BLaER1 (cell line): Measurements from ENCODE around the gene HHAT.

Experiments
- H3K27ac ChIP-seq: shearing (Covaris generic); formaldehyde crosslinking; 2 replicates; pipeline ENCODE4 v1.8.1; 2022
- H3K27me3 ChIP-seq: shearing (Covaris generic); formaldehyde crosslinking; 2 replicates; pipeline ENCODE4 v1.8.1; 2022
- H3K36me3 ChIP-seq: shearing (Covaris generic); formaldehyde crosslinking; 2 replicates; pipeline ENCODE4 v1.8.1; 2022
- H3K4me1 ChIP-seq: shearing (Covaris generic); formaldehyde crosslinking; 2 replicates; pipeline ENCODE4 v1.8.1; 2022
- H3K4me2 ChIP-seq: shearing (Covaris generic); formaldehyde crosslinking; 2 replicates; pipeline ENCODE4 v1.8.1; 2022
- H3K4me3 ChIP-seq: shearing (Covaris generic); formaldehyde crosslinking; 2 replicates; pipeline ENCODE4 v1.8.1; 2022
- H3K9ac ChIP-seq: shearing (Covaris generic); formaldehyde crosslinking; 2 replicates; pipeline ENCODE4 v1.8.1; 2022
- H3K9me3 ChIP-seq: shearing (Covaris generic); formaldehyde crosslinking; 2 replicates; pipeline ENCODE4 v1.8.1; 2022
- H4K20me1 ChIP-seq: shearing (Covaris generic); formaldehyde crosslinking; 2 replicates; pipeline ENCODE4 v1.8.1; 2022
- Cebpa-rat ChIP-seq: shearing (Covaris generic); IDR thresholded peaks from 2 replicates; pipeline ENCODE4 v1.8.1; 2022

The HHAT gene

DNA sequence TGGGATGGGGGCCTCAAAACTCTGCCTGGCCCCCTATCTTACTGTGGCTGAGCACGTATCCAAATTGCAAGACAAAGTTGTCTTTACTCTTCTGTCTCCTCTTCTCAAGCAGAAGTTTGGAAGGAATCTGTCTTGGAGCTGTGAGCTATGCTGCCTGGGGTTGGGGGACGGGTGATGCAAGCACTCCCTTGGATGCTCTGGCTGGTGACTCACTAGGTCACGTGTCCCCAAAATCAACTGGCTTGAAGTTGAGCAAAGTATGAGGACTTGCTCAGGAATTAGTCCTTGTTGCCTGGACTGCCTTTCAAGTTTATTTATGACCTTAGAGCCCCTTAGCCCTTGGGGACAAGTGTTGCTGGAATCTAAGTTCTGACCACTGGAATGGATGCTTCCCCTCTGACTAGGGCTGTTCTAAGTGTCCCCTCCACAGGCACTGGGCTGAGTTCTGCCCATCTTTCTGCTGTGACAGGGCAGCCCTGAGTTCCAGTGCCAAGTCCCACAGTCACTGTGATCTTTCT is 269.5 kb downstream of the HHAT start:
- Histone ChIP-seq H3K9ac (no peak overlapping the region), H3K36me3 (no peaks in the 10 kb centered on the region), H3K27me3 (no peaks in the 10 kb centered on the region), H3K4me3 (no peak overlapping the region), H4K20me1 (no peaks in the 10 kb centered on the region), H3K27ac (no peak overlapping the region), H3K4me1 (no peaks in the 10 kb centered on the region), H3K4me2 (no peak overlapping the region), H3K9me3 (no peaks in the 10 kb centered on the region)
- TF ChIP-seq Cebpa-rat: no peak

DNA sequence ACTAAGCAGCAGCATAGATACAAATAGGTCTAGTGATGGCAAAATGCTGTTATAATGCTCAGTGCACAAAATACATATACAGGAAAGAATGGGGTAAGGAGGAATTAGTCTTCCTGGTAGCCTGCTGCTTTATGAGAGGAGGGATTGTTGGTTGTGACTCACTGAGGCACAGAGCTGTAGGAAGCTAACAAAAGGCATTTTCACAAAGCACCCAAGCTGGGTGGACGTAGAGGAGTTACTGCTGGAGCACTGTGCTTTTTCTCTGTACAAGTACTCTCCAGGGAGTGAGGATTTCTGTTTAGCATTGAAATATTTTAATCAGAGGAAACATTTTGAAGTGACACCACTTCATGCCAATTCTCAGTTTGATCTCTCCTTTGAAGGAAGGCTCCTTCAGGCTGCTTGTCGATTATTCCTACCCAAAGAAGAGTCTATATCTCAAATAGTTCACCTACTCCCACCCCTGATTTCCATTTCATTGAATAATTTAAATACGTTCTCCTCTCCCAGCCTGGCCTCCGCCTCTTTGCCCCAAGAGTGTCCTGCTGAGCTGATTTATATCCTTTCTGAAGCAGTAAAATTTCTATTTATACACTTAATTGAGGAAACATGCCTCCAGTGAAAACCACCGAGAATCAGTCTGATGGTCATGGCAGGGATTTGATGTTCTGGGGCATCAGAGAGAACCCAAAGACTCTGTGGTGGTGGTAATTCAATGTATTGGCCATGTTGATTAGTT is 271.9 kb downstream of the HHAT start:
- H3K36me3 ChIP-seq: no peaks in the 10 kb centered on the region
- no peaks in the 10 kb centered on the region for H4K20me1 ChIP-seq
- H3K27ac ChIP-seq: no peak overlapping the region
- H3K9me3 ChIP-seq: no peaks in the 10 kb centered on the region
- H3K27me3 ChIP-seq: no peaks in the 10 kb centered on the region
- no peak overlapping the region for H3K4me2 ChIP-seq
- H3K4me1 ChIP-seq: no peaks in the 10 kb centered on the region
- no peak for TF ChIP-seq Cebpa-rat
- no peak overlapping the region for H3K4me3 ChIP-seq
- no peak overlapping the region for H3K9ac ChIP-seq

DNA sequence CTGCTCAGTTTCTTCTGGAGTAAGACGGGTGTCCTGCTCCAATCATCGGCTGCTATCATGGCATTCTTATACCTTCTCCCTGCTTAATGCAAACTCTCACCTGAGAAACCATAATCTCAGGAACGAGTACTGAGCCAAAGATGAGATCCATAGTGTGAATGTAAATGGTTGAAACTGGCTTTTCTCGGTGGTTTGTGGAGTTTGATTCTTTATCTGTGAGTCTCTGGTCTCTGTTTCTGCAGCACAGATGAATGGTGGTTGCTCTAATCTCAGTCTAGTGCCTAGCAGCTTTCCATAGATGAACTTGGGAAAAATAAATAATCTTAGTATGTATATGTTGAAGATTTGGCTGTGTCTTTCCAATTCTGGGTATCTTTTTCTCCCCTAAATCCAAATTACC is 274.4 kb downstream of the HHAT start:
- H4K20me1 ChIP-seq: no peaks in the 10 kb centered on the region
- no peak overlapping the region for H3K9ac ChIP-seq
- no peak overlapping the region for H3K4me2 ChIP-seq
- peaks cover 23% of the 10 kb centered on the region for H3K4me1 ChIP-seq
- no peak overlapping the region for H3K4me3 ChIP-seq
- H3K9me3 ChIP-seq: peaks cover 5% of the 10 kb centered on the region; the same call in 1 of the 2 replicates
- H3K27me3 ChIP-seq: no peaks in the 10 kb centered on the region
- no peak for TF ChIP-seq Cebpa-rat
- no peaks in the 10 kb centered on the region for H3K36me3 ChIP-seq
- no peak overlapping the region for H3K27ac ChIP-seq

GRCh38 chr1:210605099-210605498 is 276.4 kb downstream of the HHAT start:
- H4K20me1 ChIP-seq: no peaks in the 10 kb centered on the region
- peaks cover 5% of the 10 kb centered on the region; the same call in 1 of the 2 replicates for H3K9me3 ChIP-seq
- H3K9ac ChIP-seq: no peak overlapping the region
- no peak overlapping the region for H3K4me2 ChIP-seq
- H3K4me3 ChIP-seq: no peak overlapping the region
- no peaks in the 10 kb centered on the region for H3K27me3 ChIP-seq
- no peaks in the 10 kb centered on the region for H3K36me3 ChIP-seq
- no peak overlapping the region for H3K27ac ChIP-seq
- TF ChIP-seq Cebpa-rat: no peak
- H3K4me1 ChIP-seq: peaks cover 27% of the 10 kb centered on the region

GRCh38 chr1:210607361-210607760 is 278.7 kb downstream of the HHAT start:
- H4K20me1 ChIP-seq: no peaks in the 10 kb centered on the region
- TF ChIP-seq Cebpa-rat: no peak
- H3K27me3 ChIP-seq: no peaks in the 10 kb centered on the region
- no peak overlapping the region for H3K4me3 ChIP-seq
- no peak overlapping the region for H3K9ac ChIP-seq
- peaks cover 27% of the 10 kb centered on the region for H3K4me1 ChIP-seq
- H3K4me2 ChIP-seq: peak overlapping the region; percentile 57
- H3K9me3 ChIP-seq: peaks cover 5% of the 10 kb centered on the region
- 0 out of 2 replicates have a peak overlapping the region, but pooled peaks have one; percentile 49 for H3K27ac ChIP-seq
- H3K36me3 ChIP-seq: no peaks in the 10 kb centered on the region

DNA sequence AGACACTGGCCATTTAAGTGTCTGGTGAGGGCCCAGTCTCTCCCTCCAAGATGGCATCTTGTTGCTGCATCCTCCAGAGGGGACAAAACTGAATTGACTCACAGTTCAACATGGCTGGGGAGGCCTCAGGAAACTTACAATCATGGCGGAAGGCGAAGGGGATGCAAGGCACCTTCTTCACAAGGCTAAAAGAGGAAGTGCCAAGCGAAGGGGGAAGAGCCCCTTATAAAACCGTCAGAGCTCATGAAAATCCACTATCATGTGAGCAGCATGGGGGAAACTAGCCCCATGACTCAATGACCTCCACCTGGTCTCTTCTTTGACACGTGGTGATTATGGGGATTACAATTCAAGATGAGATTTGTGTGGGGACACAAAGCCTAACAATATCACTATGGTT is 280.1 kb downstream of the HHAT start:
- H3K36me3 ChIP-seq: no peaks in the 10 kb centered on the region
- peaks cover 5% of the 10 kb centered on the region for H3K9me3 ChIP-seq
- peaks cover 27% of the 10 kb centered on the region for H3K4me1 ChIP-seq
- H3K4me3 ChIP-seq: no peak overlapping the region
- no peak overlapping the region for H3K9ac ChIP-seq
- no peak overlapping the region for H3K4me2 ChIP-seq
- TF ChIP-seq Cebpa-rat: no peak
- H4K20me1 ChIP-seq: no peaks in the 10 kb centered on the region
- no peak overlapping the region for H3K27ac ChIP-seq
- H3K27me3 ChIP-seq: no peaks in the 10 kb centered on the region

GRCh38 chr1:210616356-210616755 is 287.7 kb downstream of the HHAT start:
- no peaks in the 10 kb centered on the region for H4K20me1 ChIP-seq
- no peak overlapping the region for H3K4me3 ChIP-seq
- H3K27ac ChIP-seq: no peak overlapping the region
- H3K27me3 ChIP-seq: no peaks in the 10 kb centered on the region
- no peak overlapping the region for H3K4me2 ChIP-seq
- H3K9ac ChIP-seq: no peak overlapping the region
- TF ChIP-seq Cebpa-rat: no peak
- no peaks in the 10 kb centered on the region for H3K4me1 ChIP-seq
- H3K9me3 ChIP-seq: no peaks in the 10 kb centered on the region
- no peaks in the 10 kb centered on the region for H3K36me3 ChIP-seq

DNA sequence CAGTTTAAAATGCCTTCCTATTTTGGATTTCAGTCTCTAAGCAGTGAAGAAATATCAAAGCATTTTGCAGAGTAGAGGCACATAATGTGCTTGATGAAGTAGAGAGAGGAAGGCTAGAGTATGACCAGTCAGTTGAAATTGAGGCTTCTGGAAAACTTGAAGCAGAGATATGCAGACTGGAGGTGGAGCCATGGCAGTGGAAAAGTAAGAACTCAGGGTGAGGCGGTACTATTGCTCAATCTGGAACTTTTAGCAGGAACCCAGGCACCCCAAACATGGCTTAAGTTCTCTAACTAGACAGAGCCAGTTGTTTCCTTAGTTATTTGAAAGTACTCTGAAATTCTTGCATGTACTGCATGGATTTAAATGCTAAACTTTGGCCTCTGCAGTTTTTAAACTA is 288.6 kb downstream of the HHAT start:
- H3K36me3 ChIP-seq: no peaks in the 10 kb centered on the region
- no peak for TF ChIP-seq Cebpa-rat
- no peak overlapping the region for H3K4me3 ChIP-seq
- no peak overlapping the region for H3K4me2 ChIP-seq
- no peak overlapping the region for H3K9ac ChIP-seq
- H3K27me3 ChIP-seq: no peaks in the 10 kb centered on the region
- H3K27ac ChIP-seq: no peak overlapping the region
- no peaks in the 10 kb centered on the region for H3K4me1 ChIP-seq
- no peaks in the 10 kb centered on the region for H4K20me1 ChIP-seq
- no peaks in the 10 kb centered on the region for H3K9me3 ChIP-seq

GRCh38 chr1:210618369-210618768 is 289.7 kb downstream of the HHAT start:
- H3K36me3 ChIP-seq: no peaks in the 10 kb centered on the region
- no peak overlapping the region for H3K27ac ChIP-seq
- no peak overlapping the region for H3K4me2 ChIP-seq
- H3K4me1 ChIP-seq: no peaks in the 10 kb centered on the region
- no peaks in the 10 kb centered on the region for H3K9me3 ChIP-seq
- no peak for TF ChIP-seq Cebpa-rat
- no peak overlapping the region for H3K4me3 ChIP-seq
- H3K27me3 ChIP-seq: no peaks in the 10 kb centered on the region
- no peak overlapping the region for H3K9ac ChIP-seq
- no peaks in the 10 kb centered on the region for H4K20me1 ChIP-seq

- Histone ChIP-seq H3K27me3 (no peaks in the 10 kb centered on the region), H3K4me2 (no peak overlapping the region), H3K4me1 (peaks cover 16% of the 10 kb centered on the region), H3K9me3 (no peaks in the 10 kb centered on the region), H3K4me3 (no peak overlapping the region), H3K9ac (no peak overlapping the region), H3K36me3 (no peaks in the 10 kb centered on the region), H4K20me1 (no peaks in the 10 kb centered on the region), H3K27ac (no peak overlapping the region)
- TF ChIP-seq Cebpa-rat: no peak
Observed at GRCh38 chr1:210620867-210621488, 292.3 kb downstream of the HHAT start.
